HCT116 (cell line): Measurements from ENCODE around the gene DTD2. TPM values are rescaled to one million over a fixed set of nuclear protein-coding genes. Genes with fewer than 3 reads are reported as not detected.

Experiments used
- ATAC-seq: fragments of 200-7000 bp; cut with Tn5 transposase; 2 replicates; pipeline ENCODE4 v1.9.1; 2020; ENCODE audit warnings: mild to moderate bottlenecking, moderate library complexity
- BruUV-seq: library from RNA; stranded (reverse); fragments of 400-500 nt; replicated peaks from 2 replicates; lab custom pipeline; 2021; lab: Mats Ljungman, UMichigan
- CTCF ChIA-PET: fragments of 300-600 bp; sonication (Branson Sonifier 250); formaldehyde crosslinking; loops from one replicate; lab custom pipeline; 2021; ENCODE audit warnings: antibody characterized with exemption; lab: Charles Lee
- POLR2A ChIA-PET: fragments of 300-600, 350-600 bp; sonication (Branson Sonifier 250); formaldehyde crosslinking; loops from one replicate; lab custom pipeline; 2021; ENCODE audit warnings: antibody characterized with exemption; lab: Charles Lee
- RAD21 ChIA-PET, 2 experiments: fragments of 300-600 bp; sonication (Branson Sonifier 250); formaldehyde crosslinking; loops; one replicate each; lab custom pipeline; 2023; ENCODE audit warnings: low total read pairs in 2 of 2; ENCODE audit not compliant: uncharacterized antibody in 2 of 2, unreplicated experiment in 2 of 2, low non-redundant PET in 1 of 2; lab: Charles Lee
- DNase-seq: peaks from one replicate; pipeline ENCODE4 v3.0.0-alpha.2; 2010; ENCODE audit warnings: low read depth, low spot score
- H2AFZ ChIP-seq: fragments of 200-600 bp; shearing (Covaris generic), sonication (generic); 2 replicates; pipeline ENCODE4 v1.6.1; 2017; ENCODE audit warnings: low read depth, mixed run types, mixed read lengths, antibody characterized with exemption, low read length; ENCODE audit not compliant: poor library complexity, severe bottlenecking
- H3K27ac ChIP-seq: 2 replicates; pipeline ENCODE4 v1.5.1; 2012; ENCODE audit warnings: low read depth, low read length
- H3K27me3 ChIP-seq: fragments of 200-600 bp; sonication (generic); 2 replicates; pipeline ENCODE4 v1.6.1; 2016; ENCODE audit warnings: mixed run types, low read length, mixed read lengths; ENCODE audit not compliant: insufficient read depth
- H3K36me3 ChIP-seq, 2 experiments: fragments of 200-500 bp in 1 of 2; fragments of 200-600 bp in 1 of 2; sonication (Bioruptor generic) in 1 of 2; sonication (generic) in 1 of 2; 2 replicates each; pipeline versions ENCODE4 v1.5.1 to v1.6.1; 2014 to 2016; ENCODE audit warnings: low read length in 2 of 2, inconsistent platforms in 1 of 2, mixed read lengths in 1 of 2, mixed run types in 1 of 2; ENCODE audit not compliant: insufficient read depth in 2 of 2, control insufficient read depth in 1 of 2
- H3K4me1 ChIP-seq, 2 experiments: fragments of 200-600 bp in 1 of 2; sonication (generic) in 1 of 2; 2 replicates each; pipeline versions ENCODE4 v1.5.1 to v1.6.1; 2012 to 2017; ENCODE audit warnings: low read length in 2 of 2, inconsistent platforms in 1 of 2, mild to moderate bottlenecking in 1 of 2, mixed read lengths in 1 of 2, mixed run types in 1 of 2, moderate library complexity in 1 of 2; ENCODE audit not compliant: insufficient read depth in 2 of 2, control insufficient read depth in 1 of 2
- H3K4me2 ChIP-seq: fragments of 200-600 bp; sonication (generic); 2 replicates; pipeline ENCODE4 v1.6.1; 2017; ENCODE audit warnings: mixed run types, low read length, mixed read lengths
- H3K4me3 ChIP-seq, 2 experiments: fragments of 200-600 bp in 1 of 2; sonication (generic) in 1 of 2; replicated peaks in 1 of 2; 2 replicates each; pipeline ENCODE4 v1.5.1; 2011 to 2016; ENCODE audit warnings: low read length in 2 of 2, control low read depth in 1 of 2, low read depth in 1 of 2, mild to moderate bottlenecking in 1 of 2, mixed read lengths in 1 of 2, mixed run types in 1 of 2
- H3K79me2 ChIP-seq: fragments of 200-600 bp; sonication (generic); 2 replicates; pipeline ENCODE4 v1.6.1; 2017; ENCODE audit warnings: mild to moderate bottlenecking, mixed run types, low read length, moderate library complexity, mixed read lengths; ENCODE audit not compliant: insufficient read depth
- H3K9ac ChIP-seq: fragments of 200-600 bp; sonication (generic); 2 replicates; pipeline ENCODE4 v1.6.1; 2016; ENCODE audit warnings: low read length, mixed read lengths
- H3K9me2 ChIP-seq: fragments of 200-600 bp; sonication (generic), shearing (Covaris generic); 2 replicates; pipeline ENCODE4 v1.6.1; 2017; ENCODE audit warnings: mixed run types, mild to moderate bottlenecking, moderate library complexity; ENCODE audit not compliant: insufficient read depth
- H3K9me3 ChIP-seq, 2 experiments: fragments of 200-500 bp in 1 of 2; fragments of 200-600 bp in 1 of 2; sonication (Bioruptor generic) in 1 of 2; sonication (generic) in 1 of 2; 2 replicates each; pipeline ENCODE4 v1.6.1; 2014 to 2017; ENCODE audit warnings: low read length in 2 of 2, mixed read lengths in 2 of 2, inconsistent platforms in 1 of 2, low read depth in 1 of 2, mild to moderate bottlenecking in 1 of 2, mixed run types in 1 of 2, moderate library complexity in 1 of 2; ENCODE audit not compliant: control insufficient read depth in 1 of 2, insufficient read depth in 1 of 2
- H4K20me1 ChIP-seq: fragments of 200-600 bp; sonication (generic), shearing (Covaris generic); 2 replicates; pipeline ENCODE4 v1.6.1; 2017; ENCODE audit warnings: mixed run types, mild to moderate bottlenecking, moderate library complexity; ENCODE audit not compliant: insufficient read depth
- ATF3 ChIP-seq: IDR thresholded peaks from 2 replicates; pipeline ENCODE4 v1.6.1; 2012
- CBX3 ChIP-seq: IDR thresholded peaks from 2 replicates; pipeline ENCODE4 v1.6.1; 2012; ENCODE audit warnings: low read depth
- CEBPB ChIP-seq: IDR thresholded peaks from 2 replicates; pipeline ENCODE4 v1.6.1; 2012; ENCODE audit warnings: low read depth
- EGR1 ChIP-seq: IDR thresholded peaks from 2 replicates; pipeline ENCODE4 v1.6.1; 2012; ENCODE audit warnings: low read depth
- ELF1 ChIP-seq: IDR thresholded peaks from 2 replicates; pipeline ENCODE4 v1.6.1; 2012; ENCODE audit warnings: low read depth, borderline replicate concordance
- EZH2 ChIP-seq: fragments of 200-600 bp; sonication (generic); IDR thresholded peaks from 2 replicates; pipeline ENCODE4 v1.6.1; 2017; ENCODE audit warnings: antibody characterized with exemption, mixed run types
- FOSL1 ChIP-seq: IDR thresholded peaks from 2 replicates; pipeline ENCODE4 v1.6.1; 2012; ENCODE audit warnings: low read depth
- MAX ChIP-seq: IDR thresholded peaks from 2 replicates; pipeline ENCODE4 v1.6.1; 2012
- POLR2A ChIP-seq: IDR thresholded peaks from 2 replicates; pipeline ENCODE4 v1.7.0; 2011; ENCODE audit warnings: borderline replicate concordance; ENCODE audit not compliant: insufficient read depth, insufficient read length; ENCODE audit errors: extremely low read depth
- POLR2AphosphoS5 ChIP-seq: IDR thresholded peaks from 2 replicates; pipeline ENCODE4 v1.6.1; 2011; ENCODE audit warnings: mild to moderate bottlenecking, low read depth, low read length, moderate library complexity
- SP1 ChIP-seq: IDR thresholded peaks from 2 replicates; pipeline ENCODE4 v1.6.1; 2012; ENCODE audit warnings: low read depth
- SRF ChIP-seq: IDR thresholded peaks from 2 replicates; pipeline ENCODE4 v1.6.1; 2012; ENCODE audit warnings: low read depth
- TCF7L2 ChIP-seq: IDR thresholded peaks from 2 replicates; pipeline ENCODE4 v1.7.0; 2011; ENCODE audit warnings: borderline replicate concordance, inconsistent platforms; ENCODE audit not compliant: insufficient read depth, insufficient read length; ENCODE audit errors: extremely low read depth
- YY1 ChIP-seq: IDR thresholded peaks from 2 replicates; pipeline ENCODE4 v1.6.1; 2011; ENCODE audit warnings: low read length, low read depth, moderate library complexity, mild to moderate bottlenecking; ENCODE audit not compliant: insufficient replicate concordance; ENCODE audit errors: extremely low read depth
- ZBTB33 ChIP-seq: IDR thresholded peaks from 2 replicates; pipeline ENCODE4 v1.6.1; 2011; ENCODE audit warnings: mild to moderate bottlenecking, low read length, moderate library complexity; ENCODE audit not compliant: insufficient replicate concordance; ENCODE audit errors: extremely low read depth
- ZFX ChIP-seq: fragments of 450-650 bp; IDR thresholded peaks from 2 replicates; pipeline ENCODE4 v1.6.1; 2017
- intact Hi-C: fragments of 100-400 bp; cut with micrococcal nuclease; formaldehyde crosslinking; loops from 2 replicates; pipeline ENCODE4 v1.10.0; 2022
- total RNA-seq: library from RNA; stranded (reverse); gene quantifications from one replicate; pipeline ENCODE4 v1.2.1, GENCODE V29; 2021; ENCODE audit not compliant: unreplicated experiment
- TF ChIP-seq, protein P1 (sequence below): IDR thresholded peaks from 2 replicates; pipeline ENCODE4 v1.6.1; 2012; ENCODE audit warnings: low read depth
- TF ChIP-seq, protein P2 (sequence below), 3 experiments: fragments of 200-600 bp in 1 of 3; sonication (generic) in 1 of 3; IDR thresholded peaks in 2 of 3; conservative IDR thresholded peaks in 1 of 3; 2 replicates each; pipeline ENCODE4 v1.5.1; 2012 to 2017; ENCODE audit warnings: low read depth in 2 of 3, low read length in 2 of 3, antibody characterized with exemption in 1 of 3, borderline replicate concordance in 1 of 3, control low read depth in 1 of 3, mild to moderate bottlenecking in 1 of 3, mixed read lengths in 1 of 3, mixed run types in 1 of 3, moderate library complexity in 1 of 3; ENCODE audit not compliant: insufficient read depth in 1 of 3

The DTD2 gene
- total RNA-seq, 1 experiment from 2014 or later, result 24.6 TPM

GRCh38 chr14:31418440-31418839 is 38.9 kb downstream of the DTD2 start (continued):
- no peak for TF ChIP-seq ZBTB33
- TF ChIP-seq MAX, result no peak
- no peak for TF ChIP-seq SP1
- TF ChIP-seq ATF3, result no peak
- TF ChIP-seq CBX3, result no peak
- TF ChIP-seq SRF, result no peak
- TF ChIP-seq EGR1, result no peak

DNA sequence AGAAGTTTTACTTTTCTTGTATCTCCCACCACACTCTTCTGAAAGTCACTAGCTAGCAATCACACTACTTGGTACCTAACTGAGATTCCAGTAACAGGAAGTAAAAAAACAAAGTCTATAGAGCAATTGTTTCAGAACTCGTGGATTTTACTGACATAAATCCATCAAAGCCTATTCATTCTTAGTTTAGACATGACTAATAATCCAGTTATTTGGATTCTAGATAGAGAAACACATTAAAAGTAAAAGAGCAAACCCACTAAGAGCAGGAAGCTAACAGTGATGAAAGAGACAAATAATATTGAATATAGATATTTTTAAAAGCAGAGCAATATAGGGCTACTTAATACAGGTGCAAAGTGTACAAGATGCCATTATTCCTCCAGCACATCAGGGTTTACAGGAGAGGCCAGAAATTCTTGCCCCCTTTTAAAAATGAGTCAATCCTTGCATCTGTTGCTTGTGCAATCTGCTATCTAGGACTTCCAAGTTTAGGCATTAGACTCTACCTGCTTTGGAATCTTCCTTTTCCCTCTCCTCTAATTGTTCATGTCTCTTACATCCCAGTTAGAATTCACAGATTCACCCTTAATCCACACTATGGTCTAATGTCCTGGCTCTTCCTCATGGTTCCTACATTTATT is 43.0 kb downstream of the DTD2 start:
- Histone ChIP-seq H2AFZ (no peak overlapping the region), H3K9me2 (no peaks in the 10 kb centered on the region), H3K27ac (peak overlapping the region; percentile 20; the same call in 1 of the 2 replicates), H3K4me2 (peak overlapping the region; percentile 21)
- no peak for DNase-seq
- RAD21 ChIA-PET, result no interaction called here
- intact Hi-C loops, result no loop called here
- TF ChIP-seq, protein P1, sequence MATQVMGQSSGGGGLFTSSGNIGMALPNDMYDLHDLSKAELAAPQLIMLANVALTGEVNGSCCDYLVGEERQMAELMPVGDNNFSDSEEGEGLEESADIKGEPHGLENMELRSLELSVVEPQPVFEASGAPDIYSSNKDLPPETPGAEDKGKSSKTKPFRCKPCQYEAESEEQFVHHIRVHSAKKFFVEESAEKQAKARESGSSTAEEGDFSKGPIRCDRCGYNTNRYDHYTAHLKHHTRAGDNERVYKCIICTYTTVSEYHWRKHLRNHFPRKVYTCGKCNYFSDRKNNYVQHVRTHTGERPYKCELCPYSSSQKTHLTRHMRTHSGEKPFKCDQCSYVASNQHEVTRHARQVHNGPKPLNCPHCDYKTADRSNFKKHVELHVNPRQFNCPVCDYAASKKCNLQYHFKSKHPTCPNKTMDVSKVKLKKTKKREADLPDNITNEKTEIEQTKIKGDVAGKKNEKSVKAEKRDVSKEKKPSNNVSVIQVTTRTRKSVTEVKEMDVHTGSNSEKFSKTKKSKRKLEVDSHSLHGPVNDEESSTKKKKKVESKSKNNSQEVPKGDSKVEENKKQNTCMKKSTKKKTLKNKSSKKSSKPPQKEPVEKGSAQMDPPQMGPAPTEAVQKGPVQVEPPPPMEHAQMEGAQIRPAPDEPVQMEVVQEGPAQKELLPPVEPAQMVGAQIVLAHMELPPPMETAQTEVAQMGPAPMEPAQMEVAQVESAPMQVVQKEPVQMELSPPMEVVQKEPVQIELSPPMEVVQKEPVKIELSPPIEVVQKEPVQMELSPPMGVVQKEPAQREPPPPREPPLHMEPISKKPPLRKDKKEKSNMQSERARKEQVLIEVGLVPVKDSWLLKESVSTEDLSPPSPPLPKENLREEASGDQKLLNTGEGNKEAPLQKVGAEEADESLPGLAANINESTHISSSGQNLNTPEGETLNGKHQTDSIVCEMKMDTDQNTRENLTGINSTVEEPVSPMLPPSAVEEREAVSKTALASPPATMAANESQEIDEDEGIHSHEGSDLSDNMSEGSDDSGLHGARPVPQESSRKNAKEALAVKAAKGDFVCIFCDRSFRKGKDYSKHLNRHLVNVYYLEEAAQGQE, result no peak
- TF ChIP-seq, protein P2, sequence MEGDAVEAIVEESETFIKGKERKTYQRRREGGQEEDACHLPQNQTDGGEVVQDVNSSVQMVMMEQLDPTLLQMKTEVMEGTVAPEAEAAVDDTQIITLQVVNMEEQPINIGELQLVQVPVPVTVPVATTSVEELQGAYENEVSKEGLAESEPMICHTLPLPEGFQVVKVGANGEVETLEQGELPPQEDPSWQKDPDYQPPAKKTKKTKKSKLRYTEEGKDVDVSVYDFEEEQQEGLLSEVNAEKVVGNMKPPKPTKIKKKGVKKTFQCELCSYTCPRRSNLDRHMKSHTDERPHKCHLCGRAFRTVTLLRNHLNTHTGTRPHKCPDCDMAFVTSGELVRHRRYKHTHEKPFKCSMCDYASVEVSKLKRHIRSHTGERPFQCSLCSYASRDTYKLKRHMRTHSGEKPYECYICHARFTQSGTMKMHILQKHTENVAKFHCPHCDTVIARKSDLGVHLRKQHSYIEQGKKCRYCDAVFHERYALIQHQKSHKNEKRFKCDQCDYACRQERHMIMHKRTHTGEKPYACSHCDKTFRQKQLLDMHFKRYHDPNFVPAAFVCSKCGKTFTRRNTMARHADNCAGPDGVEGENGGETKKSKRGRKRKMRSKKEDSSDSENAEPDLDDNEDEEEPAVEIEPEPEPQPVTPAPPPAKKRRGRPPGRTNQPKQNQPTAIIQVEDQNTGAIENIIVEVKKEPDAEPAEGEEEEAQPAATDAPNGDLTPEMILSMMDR (IDR thresholded peaks at IDR 0.05 in 2 of 3, conservative IDR thresholded peaks at IDR 0.05 in 1 of 3; ENCODE audit: borderline replicate concordance in 1 of 3, insufficient read depth in 1 of 3, low read depth in 2 of 3, low read length in 2 of 3), result no peak
- TF ChIP-seq CEBPB (no peak; the same call in 1 of the 2 replicates), TCF7L2 (no peak), FOSL1 (no peak), POLR2AphosphoS5 (no peak), YY1 (no peak), POLR2A (no peak), EZH2 (no peak), ELF1 (no peak), SP1 (no peak), ZFX (no peak), EGR1 (no peak)
- TF ChIP-seq, all 23 proteins: peak for 0
- ChIA-PET POLR2A (no interaction called here), CTCF (no interaction called here)
- no peaks in the 10 kb centered on the region for H3K27me3 ChIP-seq
- no peak overlapping the region for H3K9ac ChIP-seq
- no peaks in the 10 kb centered on the region for H3K9me3 ChIP-seq
- H3K4me3 ChIP-seq, result no peak overlapping the region
- no TSS peak for BruUV-seq
- H4K20me1 ChIP-seq, result no peaks in the 10 kb centered on the region
- ATAC-seq, result peak; percentile 41
- no peaks in the 10 kb centered on the region for H3K36me3 ChIP-seq
- H3K79me2 ChIP-seq, result peaks cover 27% of the 10 kb centered on the region
- peaks cover 30 to 37% of the 10 kb centered on the region in 2 experiments for H3K4me1 ChIP-seq
